Eye (tissue), 1 donor: ENCODE results near the gene HOXD11.
A peak's percentile ranks its signal among the peaks of the same experiment; 100 is the strongest.

ENCODE experiments used
- DNase-seq: peaks from one replicate; pipeline ENCODE4 v3.0.0-alpha.2; 2015

Gene HOXD11

GRCh38 chr2:176106581-176107539 is at the start of gene HOXD11:
HOXD11 (plus strand) TSS chr2:176107280; CDS start chr2:176107356, 76 bp downstream.
- no peak for DNase-seq

DNA sequence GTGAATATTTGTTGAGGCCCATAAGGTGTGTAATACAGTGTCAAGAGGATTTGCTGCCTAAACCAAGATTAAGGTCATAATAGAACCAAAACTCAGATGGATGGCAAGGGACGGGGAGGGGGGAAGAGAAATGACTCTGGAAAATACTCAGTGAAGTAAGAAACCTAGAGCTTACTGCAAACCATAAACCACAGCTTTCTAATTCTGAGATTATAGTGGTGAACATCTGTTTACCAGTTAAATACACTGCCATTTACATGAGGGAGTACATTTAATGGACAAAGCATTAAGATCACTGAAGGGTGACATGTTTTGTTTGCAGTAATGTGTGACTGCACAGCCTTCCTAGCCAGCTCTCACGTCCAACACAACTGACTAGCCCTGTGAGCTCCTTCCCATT is 43.1 kb upstream of the HOXD11 start:
- DNase-seq: peak; percentile 15

GRCh38 chr2:176066645-176067588 is 40.2 kb upstream of the HOXD11 start:
- DNase-seq: peak; percentile 70

DNA sequence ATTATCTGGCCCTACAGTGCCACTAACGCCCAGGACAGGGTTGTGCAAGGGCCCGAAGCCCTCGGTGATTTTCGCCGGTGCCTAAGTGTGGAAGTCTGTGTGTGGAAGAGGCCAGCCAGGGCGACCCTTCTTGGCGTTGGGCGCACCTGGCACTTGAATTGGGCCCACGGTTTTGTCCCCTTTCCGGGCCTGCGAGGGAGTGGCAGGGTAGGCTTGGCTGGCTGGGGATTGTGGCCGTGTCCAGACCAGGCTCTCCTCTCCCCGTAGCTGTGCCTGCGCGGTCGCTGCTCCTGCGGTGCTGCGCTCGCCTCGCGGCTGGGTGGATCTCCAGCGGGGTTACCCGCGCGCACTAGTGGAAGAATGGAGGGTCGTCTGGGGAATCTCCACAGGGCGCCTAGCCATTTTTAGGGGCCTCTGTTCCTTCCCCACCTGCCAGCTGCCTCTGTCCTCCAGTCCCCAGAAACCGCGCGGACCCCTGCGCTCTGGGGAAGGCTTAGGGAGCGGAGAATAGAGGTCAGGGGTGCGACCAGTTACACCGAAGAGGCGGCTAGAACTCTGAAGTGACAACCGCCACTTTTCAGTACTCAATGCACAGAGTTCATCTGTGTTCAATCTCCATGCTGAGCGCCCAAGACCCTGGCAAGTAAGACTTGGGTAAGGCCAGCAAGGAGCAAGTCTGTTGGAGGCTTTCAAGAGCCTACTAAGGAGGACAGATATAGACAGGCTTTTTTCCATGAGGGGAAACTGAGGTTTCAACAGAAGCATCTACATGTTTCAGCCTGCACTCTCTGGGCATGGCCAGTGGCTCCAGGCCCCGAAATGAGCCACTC is 39.3 kb upstream of the HOXD11 start:
- no peak for DNase-seq

DNA sequence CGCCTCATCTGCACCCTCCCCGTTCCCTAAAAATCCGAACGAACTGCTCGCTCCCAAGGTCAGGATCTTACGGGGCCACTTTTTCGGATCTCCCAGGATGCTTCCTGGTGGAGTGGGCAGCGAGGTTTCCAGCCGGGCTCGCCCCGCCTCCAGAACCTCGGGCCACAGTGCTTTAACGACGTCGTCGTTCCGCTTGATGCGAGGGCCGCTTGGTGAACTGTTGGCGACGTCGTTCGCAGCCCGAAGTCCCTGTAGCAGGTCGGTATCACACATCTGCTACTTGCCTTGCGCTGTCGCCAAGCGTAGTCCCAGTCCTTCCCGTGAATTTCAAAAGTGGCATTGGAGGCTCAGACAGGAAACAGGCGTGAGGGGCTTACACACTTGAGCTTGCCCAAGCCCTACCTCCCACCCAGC is 38.7 kb upstream of the HOXD11 start:
- peak; percentile 56 for DNase-seq

DNA sequence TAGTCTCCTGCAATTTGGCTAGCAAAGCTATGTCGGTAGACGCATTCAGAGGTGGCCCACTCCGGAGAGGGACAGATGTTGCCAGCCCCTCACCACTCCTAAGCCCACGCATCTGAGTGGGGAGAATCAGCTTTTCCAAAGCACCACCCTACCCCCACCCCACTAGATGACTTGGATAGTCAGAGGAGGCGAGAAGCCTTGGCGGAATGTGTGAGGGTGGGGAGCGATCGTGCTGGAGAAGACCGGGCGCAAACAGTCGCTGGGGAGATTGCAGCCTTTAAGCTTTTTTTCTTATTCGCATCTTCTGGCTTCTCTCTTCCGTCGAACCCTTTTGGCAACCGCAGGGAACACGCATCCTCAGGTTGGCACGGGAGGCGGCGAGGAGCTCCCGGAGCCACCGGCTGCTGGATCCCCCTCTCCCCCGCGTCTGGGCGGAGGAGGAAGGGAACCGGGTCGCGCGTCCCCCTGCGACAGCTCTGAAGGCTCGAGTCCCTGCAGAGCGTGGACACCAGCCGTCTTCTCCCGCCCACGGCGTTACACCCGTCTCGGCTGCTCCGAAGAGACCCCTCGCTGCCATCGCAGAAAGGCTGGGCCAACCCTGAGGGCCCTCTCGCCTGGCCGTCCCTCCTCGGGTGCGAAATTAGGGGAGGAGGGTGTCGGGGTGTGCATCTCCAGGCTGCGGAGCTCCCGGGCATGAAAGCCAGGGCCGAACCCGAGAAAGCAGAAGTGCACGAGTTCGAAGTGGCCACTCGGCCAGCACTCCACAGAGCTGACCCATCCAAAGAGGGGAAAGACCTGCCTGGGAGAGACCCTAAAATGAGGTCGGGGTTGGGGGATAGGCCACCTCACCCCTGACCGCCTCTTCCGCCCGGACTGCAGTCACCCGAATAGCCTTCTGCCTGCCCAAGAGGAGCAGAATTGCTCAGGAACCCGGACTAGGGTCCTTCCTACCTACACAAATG is 35.5 kb upstream of the HOXD11 start:
- peak; percentile 47 for DNase-seq

DNA sequence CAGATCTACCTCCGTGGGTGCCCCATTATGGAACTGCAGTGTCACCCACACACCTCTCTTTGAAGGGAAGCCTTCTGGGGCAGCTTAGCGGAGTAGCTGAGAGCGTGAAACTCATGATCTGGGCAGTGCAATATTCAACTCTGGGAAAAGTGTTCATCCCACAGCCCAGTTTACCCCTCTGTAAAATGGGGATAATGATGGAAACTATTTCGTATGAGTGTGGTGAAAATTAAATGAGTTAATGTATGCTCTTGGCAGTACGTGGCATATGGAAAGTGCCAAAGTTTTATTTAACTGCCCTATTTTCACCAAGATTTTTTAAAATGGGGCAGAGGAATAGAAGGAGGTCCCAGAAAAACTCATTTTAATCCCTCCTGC is 34.8 kb upstream of the HOXD11 start:
- peak; percentile 16 for DNase-seq

DNA sequence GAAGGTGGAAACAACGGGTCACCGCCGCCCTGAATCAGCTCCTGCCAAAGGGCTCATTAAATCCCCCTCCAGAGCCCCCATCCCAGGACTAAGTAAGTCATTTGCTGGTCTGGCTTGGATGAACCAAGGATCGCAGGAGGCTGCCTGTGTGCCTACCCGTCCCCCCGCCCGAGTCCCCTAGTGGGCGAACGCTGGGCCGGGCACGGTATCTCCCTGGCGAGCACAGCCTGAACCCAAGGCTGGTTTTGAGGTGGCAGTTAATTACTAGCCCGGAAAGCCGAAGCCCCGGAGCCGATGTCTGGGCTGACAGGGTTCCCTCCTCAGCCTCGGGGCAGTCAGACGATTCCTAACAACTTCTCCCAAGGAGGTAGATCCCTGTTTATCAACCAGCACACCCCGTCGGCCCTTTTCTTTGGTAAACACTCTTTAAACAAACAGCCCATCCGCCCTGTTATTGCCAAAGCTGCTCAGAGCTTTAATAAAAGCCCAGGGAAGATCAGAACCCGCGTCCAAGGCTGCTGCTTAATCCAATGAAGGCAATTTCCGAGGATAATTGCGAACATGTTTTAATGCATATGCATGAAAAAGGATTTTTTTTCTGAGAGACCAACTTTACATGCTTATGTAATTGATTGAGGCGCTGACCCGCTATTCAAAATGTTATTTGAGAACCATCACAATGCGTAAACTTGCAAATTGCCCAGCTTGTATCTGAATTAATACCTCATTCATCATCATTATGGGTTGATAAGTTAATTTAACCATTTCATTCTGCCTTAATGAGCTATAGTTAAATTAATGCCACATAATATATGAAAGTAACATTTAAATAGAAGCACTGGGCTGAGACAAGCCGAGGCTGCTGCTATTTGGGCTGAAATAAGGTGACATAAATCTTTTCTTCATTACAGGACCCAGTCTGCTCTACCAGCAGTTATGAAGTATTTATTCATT is 33.9 kb upstream of the HOXD11 start:
- DNase-seq: peak; percentile 49

- DNase-seq: no peak
Observed at GRCh38 chr2:176074919-176075425, 32.1 kb upstream of the HOXD11 start.

GRCh38 chr2:176075481-176075880 is 31.6 kb upstream of the HOXD11 start:
- peak; percentile 88 for DNase-seq

- no peak for DNase-seq
Observed at GRCh38 chr2:176076063-176076462, 31.0 kb upstream of the HOXD11 start.

DNA sequence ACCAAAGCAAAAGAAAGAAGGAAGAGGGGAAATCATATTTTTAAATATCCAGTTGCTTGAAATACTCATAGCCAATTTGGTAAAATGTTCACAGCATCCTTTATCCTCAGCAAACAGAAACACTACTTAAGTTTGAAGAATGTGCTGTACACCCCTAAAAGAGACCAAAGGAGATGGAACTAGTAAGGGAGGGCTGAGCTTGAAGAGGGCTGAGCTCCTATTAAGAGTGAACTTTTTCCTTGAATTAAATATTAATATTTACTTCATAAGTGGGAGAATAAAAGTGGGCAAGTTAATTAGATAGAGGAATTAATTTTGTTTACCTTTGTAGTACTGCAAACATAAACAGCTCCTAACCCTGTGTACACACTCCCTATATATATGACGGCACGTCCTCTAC is 30.3 kb upstream of the HOXD11 start:
- peak; percentile 64 for DNase-seq

DNA sequence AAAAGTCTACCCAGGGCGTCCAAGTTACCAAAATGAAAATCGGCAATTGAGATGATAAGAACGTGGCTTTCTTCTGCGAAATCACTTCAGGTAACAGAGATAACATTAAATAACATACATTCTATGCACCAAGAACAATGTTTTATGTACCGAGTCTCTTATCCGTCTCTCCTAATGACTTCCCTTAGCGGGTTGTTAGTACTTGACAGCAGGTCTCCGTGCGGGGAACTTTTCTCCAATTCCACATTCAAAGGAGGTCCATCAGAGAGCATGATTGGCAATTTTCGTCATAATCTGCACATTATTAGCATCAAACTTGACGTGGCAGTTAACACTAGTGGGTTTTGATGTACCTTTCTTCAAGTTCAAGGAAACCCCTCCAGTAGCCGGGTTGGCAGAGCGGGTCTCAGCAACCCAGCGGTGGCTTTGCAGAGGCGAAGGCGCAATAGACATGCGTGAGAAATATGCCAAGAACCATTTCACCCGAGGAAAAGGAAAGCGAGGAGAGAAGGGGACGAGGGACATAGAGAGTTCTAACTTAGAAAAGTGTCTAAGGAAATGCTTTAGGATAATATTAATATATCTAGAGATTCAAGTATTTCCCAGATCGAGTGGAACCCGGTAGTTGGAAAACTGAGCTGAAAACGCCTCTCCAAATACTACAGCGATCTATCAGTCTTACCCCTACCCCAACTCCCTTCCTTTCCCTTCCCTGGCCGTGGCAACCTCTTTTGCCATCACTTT is 28.4 kb upstream of the HOXD11 start:
- peak; percentile 75 for DNase-seq

DNA sequence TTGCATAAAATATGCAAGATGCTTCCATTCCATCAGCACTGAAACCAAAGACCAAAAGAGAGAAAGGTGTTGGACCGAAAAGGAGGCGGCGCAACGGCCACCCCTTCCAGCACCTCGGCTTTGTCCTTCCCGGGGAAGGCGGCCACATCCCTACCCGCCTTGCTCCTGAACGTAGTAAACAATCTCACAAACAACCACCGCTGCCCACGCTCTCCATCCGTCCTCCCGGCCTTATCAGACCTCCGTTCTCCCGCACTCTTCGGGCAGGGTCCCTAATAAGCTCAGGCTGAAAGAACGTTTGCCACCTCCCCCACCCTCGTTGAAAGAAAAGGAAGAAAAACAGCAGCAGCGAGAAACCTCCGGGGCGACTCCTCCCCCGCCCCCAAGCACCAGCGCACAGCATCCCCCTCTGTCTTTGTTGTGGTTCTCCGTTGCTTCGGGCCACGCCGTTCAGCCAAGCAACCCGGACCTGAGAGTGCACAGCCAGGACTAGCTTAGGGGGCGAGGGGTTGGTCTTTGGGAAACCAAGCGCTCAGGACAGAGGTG is 27.7 kb upstream of the HOXD11 start:
- peak; percentile 59 for DNase-seq

DNA sequence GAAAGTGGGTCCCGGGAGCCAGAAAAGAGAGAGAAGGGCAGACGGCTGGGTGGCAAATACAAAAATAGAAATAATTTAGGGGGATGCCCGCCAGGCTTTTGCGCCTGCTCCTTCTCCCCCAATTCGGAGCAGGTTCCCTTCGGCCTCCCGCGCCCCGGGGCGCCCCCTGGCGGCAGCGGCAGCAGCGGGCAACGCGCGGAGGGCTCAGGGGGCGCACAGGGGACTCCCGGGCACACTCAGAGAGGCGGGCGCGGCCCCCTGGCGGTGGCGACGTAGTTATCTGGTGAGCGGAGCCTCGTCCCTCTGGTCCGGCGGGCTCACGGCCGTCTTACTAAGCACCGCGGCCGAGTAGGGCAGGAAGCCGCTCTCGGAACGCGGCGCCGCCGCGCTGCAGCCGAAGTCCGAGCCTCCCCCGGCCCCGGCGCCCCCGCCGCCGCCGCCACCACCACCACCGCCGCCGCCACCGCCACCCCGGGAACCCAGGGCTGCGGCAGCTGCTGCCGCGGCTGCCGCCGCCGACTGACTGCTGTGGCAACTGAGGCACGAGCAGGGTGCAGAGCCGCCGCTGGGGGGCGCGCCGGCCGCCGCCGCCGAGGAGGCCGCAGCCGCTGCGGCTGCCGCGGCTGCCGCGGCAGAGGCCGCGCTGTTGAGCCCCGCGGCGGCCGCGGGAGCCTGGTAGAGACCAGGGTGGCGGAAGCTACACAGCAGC is 27.1 kb upstream of the HOXD11 start:
- DNase-seq: peak; percentile 76

- no peak for DNase-seq
Observed at GRCh38 chr2:176080540-176081375, 26.3 kb upstream of the HOXD11 start.

DNA sequence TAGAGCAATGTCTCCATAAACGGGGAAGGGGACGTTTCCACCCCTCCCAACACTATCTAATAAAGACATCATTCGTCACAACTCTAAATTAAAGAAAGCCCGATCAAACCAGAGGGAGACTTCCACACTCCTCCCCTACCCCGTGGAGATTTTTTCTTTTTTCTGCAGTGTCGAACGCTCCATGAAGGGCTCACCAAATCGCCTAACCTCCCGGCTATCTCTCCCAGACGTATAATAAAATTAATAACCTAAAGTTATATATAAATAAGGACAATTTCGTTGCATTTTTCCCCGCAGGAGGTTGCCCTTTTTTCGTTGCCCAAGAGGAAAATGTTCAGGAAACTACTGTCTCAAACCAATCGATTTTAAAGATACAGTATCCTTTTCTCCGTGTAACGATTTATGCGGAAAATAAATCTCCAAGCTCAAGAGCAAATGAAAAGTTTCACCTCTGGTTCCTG is 25.7 kb upstream of the HOXD11 start:
- DNase-seq: peak; percentile 84
